COLO668 (cell line): ENCODE data around the gene ZNF219.

Experiments
- DNase-seq: peaks from one replicate; lab custom pipeline; 2025; ENCODE audit not compliant: unreplicated experiment; lab: John Stamatoyannopoulos, UW

The ZNF219 gene

DNA sequence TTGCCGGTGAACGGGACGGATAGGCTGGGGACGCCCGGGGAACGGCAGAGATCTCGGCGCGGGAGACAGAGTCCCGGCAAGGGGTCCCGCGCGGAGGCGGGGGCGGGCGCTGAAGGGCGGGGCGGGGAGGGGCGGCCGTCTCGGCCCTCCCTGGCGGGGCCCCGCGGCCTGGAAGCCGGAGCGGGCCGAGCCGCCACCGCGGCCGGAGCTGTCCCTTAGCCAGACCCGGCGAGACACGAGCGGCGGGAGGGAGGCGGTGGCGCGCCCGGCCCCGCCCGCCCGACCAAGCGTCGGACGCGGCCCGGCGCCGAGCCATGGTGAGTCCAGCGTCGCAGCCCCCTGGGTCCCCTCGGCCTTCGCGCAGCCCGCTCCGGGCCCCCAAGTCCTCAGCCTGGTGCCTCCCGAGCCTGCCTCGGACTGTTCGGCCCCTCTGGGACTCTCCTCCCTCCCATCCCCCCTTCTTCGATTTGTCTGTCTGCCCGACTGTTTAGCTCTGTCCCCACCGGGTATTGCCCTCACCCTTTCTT is 28.3 kb downstream of the ZNF219 start, which contains the start of gene ARHGEF40:
ARHGEF40 (plus strand) TSS at position 222 of the 527 bp plus-strand sequence; CDS start at position 315, 93 bp downstream.
- peak; percentile 75 for DNase-seq

- peak; percentile 28 for DNase-seq
Measured at GRCh38 chr14:21069388-21070082, 28.9 kb downstream of the ZNF219 start.

GRCh38 chr14:21068521-21069387 is 29.7 kb downstream of the ZNF219 start:
- DNase-seq = peak; percentile 69

GRCh38 chr14:21066882-21067502 is 31.5 kb downstream of the ZNF219 start:
- no peak for DNase-seq

GRCh38 chr14:21063479-21063878 is 35.0 kb downstream of the ZNF219 start:
- no peak for DNase-seq

DNA sequence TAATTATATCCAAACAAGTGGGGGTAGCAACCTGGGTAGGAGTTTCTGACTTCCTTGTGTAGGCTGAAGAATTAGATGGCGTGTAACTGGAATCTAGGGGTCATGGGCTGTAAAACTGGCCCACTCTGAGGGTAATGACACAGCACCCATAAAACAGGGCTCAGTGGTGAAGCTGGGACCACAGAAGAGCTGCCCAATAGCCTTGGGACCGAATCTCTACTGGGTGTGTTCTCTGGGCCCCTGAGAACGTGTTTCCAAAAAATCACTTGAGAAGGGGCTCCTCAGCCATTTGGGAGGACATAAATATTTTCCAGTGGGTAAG is 37.1 kb downstream of the ZNF219 start:
- no peak for DNase-seq

DNA sequence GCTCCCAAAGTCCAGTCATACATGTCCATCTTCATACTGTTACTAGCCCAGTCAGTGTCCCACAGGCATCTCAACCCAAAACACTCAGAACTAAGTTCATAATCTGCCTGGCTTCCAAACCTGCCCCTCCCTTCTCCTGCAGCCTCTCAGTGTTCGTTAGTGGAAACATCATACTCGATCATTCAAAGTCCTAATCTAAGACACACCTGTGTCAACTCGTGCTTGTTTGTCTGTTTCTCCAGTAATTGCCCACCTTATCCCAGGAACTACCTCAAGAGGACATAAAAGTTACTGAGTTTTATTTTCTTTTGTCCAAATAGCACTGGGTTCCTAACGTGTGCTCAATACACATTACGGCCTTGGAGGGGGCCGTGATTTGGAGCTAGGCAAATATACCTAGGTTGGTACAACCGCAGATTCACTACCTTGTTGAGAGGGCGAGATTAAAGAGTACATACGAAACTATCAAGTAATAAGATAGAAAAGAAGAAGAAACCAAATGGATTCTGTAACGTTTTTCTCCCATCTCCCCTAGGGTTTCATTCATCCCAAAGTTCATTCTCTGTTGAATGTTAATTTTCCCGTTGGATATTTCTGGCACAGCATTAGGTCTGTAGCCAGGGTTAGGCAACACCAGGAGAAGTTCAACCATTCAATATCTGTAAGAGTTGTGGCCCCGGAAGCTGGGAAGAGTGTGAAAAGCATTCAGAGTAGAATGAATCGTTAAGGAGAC is 37.7 kb downstream of the ZNF219 start:
- no peak for DNase-seq

- DNase-seq = no peak
Measured at GRCh38 chr14:21059842-21060613, 38.4 kb downstream of the ZNF219 start.

DNA sequence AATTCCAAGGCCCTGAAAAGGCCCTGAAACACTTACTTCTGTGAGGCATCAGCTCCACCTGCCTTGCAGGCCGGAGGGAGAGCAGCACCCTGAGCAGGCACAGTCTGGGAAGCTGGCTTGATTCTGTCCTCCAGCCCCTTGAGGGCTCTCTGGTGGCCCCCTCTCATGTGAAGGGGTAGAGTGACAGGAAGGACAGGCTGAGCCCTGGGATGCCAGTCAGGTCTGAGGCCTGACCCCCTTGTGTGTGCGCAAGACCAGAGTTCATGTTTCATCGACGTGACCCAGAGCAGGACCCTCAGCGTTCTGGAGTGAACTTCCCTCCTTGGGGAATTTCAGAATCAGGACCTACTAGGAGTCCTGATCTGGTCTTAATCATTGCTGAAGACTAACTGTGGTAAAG is 39.6 kb downstream of the ZNF219 start:
- no peak for DNase-seq

GRCh38 chr14:21057803-21058675 is 40.4 kb downstream of the ZNF219 start, which contains the start of gene RNASE8:
RNASE8 (plus strand) TSS chr14:21057822; CDS start chr14:21057893, 71 bp downstream.
- no peak for DNase-seq

DNA sequence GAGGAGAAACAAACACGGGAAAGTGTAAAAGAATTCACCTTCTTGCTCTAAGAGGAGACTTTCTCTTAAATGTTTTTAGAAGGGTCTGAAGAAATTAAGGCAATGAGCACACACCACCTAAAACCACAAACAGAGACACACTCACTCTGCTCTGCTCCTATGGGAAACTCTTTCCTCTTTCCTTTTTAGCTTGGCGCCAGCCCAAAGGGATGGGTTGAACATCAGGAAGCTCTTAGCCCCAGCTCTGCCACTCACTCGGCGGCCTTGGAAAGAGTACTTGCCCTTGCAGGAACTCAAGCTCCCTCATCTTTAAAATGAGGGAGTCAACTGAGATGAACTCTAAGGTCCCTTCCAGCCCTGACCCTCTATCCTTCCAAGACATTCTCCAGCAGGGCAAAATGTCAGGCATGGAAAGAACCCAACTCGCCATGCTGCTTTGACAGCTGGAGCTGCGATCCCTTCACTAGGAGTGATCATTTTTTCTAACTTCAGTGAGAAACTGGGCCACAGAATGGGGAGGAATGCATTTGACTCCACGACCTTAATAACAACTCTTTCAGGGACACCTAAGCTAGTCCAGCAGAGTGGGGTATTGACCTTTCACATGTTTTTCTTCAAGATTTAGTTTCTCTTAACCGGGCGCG is 41.8 kb downstream of the ZNF219 start:
- no peak for DNase-seq

GRCh38 chr14:21055432-21056117 is 42.9 kb downstream of the ZNF219 start:
- DNase-seq = no peak

GRCh38 chr14:21054768-21055145 is 43.7 kb downstream of the ZNF219 start:
- DNase-seq = no peak

- DNase-seq = no peak
Measured at GRCh38 chr14:21054123-21054767, 44.2 kb downstream of the ZNF219 start.

DNA sequence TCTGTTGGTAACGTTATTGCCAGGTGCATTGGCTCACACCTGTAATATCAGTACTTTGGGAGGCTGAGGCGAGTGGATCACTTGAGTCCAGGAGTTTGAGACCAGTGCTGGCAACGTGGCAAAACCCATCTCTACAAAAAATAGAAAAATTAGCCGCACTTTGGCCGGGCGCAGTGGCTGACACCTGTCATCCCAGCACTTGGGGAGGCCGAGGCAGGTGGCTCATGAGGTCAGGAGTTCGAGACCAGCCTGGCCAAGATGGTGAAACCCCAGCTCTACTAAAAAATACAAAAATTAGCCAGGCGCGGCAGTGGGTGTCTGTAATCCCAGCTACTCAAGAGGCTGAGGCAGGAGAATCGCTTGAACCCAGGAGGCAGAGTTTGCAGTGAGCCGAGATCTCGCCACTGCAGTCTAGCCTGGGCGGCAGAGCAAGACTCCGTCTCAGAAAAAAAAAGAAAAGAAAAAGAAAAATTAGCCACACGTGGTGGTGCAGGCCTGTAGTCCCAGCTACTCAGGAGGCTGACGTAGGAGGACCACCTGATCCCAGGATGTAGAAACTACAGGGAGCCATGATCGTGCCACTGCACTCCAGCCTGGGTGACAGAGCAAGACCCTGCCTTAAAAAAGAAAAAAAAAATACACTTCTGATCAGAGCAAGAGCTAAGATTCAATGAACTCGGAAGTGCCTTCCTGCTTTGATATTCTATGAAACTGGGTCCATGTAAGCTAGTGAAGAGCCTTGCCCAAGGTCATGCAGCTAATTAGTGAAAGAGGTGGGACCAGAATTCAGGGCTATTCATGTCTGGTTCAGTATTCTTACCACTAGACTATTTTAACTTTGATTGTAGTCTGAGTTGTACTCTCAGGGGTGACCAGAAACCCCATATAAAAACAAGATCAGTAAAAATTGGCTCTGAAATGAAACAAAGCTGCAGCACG is 45.0 kb downstream of the ZNF219 start:
- DNase-seq = no peak

GRCh38 chr14:21050597-21050996 is 47.9 kb downstream of the ZNF219 start:
- no peak for DNase-seq
